Activated gamma-delta T cell (primary cell): ENCODE measurements around the gene MAU2.

ENCODE experiments used
- DNase-seq: peaks from one replicate; lab custom pipeline; 2025; lab: John Stamatoyannopoulos, UW

Gene MAU2

DNA sequence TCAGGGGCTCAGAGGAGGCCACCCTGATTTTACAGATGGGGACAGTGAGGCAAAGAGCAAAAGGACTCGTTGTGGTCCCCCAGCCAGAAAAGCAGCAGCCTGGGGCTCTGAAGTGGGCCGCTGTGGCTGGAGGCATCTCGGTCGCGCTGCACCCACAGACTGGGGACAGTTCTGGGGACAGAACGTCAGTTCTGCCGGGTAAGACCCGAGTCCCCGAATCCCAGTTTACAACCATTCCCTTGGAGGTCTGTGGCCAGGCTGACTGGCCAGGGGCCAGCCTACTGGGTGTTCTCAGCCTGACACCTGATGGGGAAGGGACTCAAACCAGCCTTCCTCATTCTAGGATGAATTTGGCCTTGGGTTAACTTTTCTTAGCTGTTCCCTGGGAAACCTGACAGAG lies 14.4 kb upstream of the MAU2 start:
- no peak for DNase-seq

DNA sequence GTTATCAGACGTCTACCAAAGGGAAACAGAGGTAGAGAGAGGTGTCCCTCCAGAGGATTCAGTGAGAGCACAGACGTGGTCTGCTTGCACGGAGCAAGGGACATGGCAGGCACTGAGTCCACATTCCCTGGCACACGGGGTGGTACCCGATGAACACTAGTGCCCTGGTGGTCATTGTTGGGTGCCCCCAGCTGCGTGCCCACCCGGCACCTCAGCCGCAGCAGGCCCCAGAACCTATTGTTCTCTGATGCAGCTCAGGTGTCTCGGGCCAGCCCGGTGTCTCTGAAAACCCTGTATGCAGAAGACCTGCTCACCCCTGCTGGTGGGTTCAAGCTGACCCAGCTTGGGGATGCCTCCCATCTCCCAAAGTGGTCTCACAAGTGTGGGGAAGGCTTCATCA lies 12.3 kb upstream of the MAU2 start:
- DNase-seq, result no peak

DNA sequence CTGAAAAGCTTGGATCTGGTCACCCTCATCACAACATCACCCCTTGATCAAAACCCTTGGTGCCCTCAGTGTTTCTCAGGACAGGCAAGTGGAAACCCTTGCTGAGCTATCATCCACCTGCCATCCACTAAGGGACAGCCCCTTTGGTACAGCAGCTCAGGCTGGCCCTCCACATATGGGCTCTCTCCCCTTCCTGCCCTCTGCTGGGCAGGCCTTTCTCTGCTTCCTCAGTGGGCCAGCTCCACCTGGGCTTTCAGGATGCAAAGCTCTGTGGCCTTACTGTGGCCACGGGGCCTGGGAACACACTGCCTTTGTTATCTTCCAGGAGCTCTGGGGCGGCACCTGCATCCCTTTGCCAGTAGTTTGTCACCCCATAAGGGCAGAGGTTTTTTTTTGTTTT lies 5.2 kb upstream of the MAU2 start:
- DNase-seq, result no peak

DNA sequence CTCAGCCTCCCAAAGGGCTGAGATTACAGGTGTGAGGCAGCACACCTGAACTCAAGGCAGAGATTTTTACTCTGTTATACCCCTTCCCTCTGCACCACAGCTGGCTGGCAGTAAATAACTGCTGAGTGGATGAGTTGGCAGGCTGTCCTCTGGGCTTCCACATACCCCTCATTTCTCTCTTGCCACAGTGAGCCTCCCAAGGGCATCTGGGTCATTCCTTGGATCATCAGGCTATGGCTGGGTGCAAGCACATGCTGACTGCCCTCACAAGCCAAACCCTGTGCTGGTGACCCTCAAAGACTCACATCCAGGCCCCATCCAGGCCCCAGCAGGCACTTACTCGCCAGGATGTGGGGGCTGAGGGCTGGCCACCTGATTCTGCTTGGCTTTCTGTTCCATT lies 4.5 kb upstream of the MAU2 start:
- no peak for DNase-seq

DNA sequence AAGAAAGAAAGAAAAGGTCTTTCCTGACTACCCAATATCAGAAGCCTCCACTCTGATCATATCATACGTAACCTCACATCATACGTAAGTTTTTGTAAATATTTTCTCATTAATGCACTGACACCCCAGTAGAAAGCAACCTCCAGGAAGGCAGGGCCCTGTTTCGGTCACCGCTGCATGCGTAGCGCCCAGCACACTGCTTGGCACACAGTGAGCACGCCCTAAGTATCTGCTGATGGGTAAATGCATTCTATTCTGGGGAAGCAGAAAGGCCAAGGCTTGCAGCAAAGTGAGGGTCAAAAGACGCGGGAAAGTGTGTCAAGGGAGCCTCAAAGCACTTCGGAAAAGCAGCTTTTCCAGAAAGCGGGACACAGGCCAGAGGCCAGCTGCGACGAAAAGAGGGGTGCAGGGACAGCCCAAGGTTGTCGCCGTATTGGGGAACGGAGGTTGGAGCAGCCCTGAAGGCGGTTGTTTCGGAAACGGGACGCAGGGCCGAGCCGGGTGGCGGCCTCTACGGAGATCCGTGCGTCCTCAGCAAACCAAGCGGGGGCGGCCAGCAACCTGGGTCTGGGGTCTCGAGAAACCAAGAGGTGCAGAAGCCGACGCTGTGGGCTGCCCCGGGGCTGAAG lies 783 bp upstream of the MAU2 start:
- no peak for DNase-seq

DNA sequence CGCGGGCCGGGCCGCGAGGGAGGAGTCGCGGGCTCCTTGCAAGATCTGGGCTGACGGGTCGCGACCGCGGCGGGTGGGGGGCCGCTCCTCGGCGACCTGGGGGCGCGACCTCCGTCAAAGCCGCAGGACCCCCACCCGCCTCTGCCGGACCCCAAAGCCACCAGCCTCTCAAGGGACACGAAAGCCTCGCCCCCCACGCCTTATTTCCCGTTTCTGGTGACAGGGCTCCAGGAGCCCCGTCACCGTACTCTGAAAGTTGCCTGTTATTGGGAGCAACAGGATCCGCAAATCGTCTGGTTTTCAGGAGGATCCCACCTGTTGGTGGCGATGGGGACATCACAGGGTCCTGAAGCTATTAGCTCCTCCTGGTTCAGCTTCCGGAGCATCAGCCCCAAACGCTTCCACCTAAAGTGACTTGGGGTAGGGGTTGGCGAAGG lies 530 bp downstream of the MAU2 start:
- no peak for DNase-seq

DNA sequence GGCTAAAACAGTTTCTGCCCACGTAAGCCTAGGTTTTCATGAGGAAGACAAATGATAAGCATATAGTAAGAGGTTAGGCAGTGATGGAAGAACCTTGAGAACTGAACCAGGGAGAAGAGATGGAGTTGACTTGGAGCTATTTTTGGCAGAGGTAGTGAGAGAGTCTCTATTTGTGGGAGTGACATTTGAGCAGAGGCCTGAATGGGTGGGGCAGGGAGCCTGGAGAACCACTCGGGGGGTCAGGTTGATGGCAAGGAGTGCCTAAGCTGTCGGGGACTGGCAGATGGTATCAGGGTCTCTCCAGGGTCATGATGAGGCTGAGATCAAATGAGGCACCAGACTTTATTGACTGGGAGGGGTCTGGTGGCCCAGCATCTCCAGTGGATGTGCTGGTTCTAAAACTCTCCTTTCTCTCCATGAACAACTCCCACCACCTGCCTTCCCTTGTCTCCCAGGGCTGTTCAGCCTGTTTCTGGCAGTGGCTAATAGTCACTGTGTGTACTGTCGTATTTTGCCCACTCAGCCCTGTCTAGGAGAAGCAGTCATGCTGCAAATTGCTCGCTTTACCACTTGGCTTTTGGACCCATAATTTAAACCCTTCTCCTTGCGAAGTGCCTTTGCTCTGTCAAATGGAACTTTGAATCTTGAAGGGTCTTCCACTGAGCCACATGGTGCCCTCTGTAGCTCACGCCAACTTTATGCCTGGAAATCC lies 3.6 kb downstream of the MAU2 start:
- no peak for DNase-seq

DNA sequence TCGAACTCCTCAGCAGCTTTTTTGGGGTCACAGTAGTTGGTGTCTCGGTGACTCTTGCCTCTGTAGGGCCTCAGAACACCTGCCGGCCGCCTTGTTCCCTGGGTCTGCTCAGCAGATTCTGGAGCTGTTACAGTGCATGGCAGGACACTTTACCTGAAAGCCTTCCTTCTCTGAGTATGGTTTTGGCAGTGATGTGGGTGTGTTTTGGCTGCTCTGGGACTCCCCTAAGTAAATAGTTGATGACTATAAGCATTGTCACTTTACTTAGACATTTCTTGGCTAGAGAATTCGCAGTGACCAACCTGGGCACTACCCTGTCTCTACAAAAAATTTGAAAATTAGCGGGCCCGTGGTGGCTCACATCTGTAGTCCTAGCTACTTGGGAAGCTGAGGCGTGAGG lies 7.0 kb downstream of the MAU2 start:
- no peak for DNase-seq

DNA sequence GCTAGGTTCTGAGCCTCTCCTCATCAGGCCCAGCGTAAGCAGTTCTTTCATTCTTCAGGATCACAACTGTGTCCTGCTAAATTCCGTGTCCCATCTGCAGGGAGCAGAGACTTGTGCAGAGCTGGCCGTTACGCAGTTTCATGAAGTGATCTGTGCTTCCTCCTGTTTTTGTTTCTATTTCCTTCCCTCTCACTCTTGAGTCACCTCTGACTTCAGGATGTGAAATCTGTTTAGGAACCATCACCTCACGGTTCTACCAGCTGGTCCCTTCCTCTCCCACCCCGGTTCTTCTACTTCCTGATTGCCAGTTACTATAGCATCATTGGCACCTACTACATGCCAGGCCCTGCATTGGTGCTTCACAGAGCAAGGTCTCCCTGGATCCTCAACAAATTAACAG lies 8.5 kb downstream of the MAU2 start:
- no peak for DNase-seq

DNA sequence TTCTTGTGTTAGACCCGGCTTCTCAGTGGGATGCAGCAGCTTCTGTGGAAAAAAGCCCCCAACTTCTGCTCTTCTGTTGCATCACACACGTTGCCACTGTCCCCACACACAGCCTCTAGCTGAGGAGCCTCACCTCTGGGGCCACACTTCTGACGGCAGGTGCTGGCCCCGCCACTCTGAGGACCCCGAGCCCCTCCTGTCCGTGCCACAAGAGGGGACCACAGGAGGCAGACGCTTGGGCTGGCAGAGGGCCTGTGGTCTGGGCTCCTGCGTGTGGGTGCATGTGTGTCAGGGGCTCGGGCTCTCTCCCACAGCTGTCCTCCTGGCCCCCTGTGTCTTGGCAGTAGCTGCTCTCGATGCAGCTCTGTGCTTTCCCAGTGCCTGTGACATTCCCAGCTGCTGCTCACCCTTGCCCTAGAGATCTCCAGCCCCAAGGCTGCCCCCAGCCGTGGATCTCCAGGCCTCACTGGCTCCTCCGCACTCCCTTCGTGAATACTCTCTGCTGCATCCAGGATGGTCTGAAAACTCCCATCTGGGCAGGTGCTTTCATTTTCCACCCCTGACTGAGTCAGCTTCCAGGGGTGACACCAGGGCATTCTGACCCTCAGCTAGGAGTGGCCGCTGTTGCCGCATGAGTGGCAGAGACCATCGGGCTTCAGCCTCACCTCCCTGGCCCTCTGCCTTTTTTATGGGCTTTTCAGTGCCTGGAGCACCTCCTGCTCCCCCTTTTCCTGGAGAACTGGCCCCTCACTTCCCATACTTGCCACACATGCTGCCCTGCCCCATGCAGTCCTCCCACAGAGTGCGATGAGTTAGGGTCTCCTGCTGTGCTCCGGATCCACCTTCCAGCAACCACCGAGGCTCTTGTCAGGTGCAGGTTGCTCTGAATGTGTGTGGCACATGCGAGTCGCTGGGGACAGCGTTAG lies 13.7 kb downstream of the MAU2 start:
- no peak for DNase-seq

DNA sequence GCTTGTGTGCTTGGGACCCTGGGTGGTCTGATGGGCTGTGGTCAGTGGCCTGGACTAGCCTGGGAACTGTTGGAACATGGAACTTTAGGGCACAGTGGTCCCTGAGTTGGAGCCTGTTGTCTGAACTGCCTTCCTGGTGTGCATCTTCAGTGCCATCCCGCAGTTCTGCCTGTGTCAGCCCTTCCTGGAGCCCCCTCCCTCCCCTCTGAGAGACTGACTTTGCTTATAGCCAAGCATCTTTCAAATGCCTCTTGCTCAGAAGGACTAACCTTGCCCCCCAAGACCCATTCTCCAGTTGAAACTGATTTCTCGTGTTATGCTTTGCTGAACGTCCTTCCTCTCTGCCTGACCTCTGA lies 14.3 kb downstream of the MAU2 start:
- DNase-seq, result no peak

DNA sequence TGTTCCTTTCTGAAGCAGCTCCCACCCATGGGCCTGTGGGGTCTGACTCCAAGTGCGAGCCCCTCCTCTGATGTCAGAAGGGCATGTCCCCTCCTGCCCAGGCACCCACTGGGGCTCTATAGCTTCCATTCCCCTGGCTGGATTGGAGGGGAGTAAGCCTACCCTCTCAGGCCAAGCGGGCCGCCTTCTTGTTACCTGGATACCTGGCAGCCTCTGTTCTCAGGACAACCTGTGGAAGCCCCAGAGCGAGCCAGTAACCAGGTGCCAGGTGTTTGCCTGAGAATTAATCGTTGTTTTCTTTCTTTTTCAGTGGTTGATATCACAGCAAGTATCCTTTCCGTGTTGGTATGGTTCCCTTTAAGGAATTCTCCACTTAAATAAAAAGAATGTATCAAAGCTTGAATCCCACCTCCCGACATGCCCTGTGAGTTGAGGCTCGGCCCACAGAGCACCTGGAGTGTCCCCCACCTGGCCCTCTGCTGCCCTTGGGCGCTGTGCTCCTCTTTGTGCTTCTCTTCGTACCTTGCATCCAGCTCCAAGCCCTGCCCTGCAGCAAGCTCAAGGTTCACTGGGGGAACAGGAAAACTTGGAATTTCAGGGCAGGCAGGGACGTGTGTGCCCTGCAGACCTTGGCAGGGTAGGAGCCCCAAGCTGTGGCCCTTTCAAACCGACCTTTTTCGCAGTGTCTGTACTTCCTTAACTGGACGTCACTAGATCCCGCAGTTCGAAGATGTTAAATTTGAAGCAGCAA lies 15.0 kb downstream of the MAU2 start:
- no peak for DNase-seq

DNA sequence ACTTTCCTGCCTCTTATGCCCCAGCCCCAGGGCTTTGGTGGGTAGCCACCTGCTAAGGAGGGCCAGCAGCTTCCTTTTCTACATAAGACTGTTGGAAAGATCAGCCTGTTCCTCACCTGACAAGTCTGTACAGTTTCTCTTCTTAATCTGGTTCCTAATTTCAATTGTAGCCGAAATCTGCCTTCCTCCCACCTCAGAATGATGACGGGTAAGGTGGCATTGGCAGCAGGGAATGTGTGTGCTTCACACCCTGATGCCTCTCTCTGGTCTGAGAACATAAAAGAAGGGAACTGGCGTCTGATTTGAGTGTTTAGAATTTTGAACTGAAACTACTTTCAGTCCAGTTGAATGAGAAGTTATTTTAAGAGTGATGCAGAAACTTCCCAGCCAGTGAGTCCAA lies 16.0 kb downstream of the MAU2 start:
- DNase-seq, result no peak

DNA sequence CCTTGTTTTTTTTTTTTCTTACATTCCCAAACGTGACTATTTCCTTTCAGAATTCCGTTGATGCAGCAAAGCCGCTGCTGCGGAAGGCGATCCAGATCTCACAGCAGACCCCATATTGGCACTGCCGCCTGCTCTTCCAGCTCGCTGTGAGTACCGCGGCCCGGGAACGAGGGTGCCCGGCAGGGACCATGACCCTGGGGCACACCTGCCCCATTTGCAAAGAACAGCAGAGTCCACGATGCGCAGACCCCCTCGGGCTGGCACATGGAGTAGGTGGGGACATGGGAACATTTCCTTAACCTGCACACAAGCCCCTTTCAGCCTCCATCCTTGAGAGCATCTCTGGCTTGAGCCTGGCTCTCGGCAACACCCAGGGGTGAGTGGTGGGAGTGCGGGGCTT lies 16.5 kb downstream of the MAU2 start:
- DNase-seq, result no peak

DNA sequence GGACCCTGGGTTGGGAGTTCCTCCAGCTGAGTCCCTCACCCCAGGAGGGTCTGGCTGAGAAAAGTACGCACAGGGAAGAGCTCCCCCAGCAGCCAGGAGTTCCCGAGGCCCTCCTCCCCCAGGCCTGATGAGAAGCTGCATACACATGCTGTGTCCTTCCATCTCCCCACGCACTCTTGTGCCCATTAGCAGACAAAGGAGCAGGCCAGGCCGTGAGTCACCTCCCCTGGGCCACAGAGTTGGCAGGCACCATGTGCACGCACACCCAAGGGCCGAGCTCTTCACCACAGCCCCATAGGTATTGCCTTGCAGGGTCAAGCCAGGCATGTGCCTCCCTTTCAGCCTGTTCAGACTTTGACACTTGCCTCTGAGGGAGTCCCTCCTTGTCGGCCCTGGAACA lies 17.5 kb downstream of the MAU2 start:
- DNase-seq, result no peak

DNA sequence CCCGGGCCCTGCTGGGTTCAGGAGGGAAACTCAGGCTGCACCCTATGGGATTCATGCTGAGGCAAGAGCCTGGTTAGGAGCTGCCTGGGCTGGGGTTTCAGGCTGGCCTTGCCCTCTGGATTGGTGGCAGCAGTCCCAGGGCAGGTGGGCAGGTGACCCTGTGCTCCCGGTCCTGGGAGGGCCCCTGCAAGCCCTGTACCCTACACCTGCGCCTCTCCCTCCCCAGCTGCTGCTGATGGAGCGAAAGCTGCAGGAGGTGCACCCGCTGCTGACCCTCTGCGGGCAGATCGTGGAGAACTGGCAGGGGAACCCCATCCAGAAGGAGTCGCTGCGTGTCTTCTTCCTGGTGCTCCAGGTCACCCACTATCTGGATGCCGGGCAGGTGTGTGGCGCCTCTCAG lies 20.4 kb downstream of the MAU2 start:
- no peak for DNase-seq

DNA sequence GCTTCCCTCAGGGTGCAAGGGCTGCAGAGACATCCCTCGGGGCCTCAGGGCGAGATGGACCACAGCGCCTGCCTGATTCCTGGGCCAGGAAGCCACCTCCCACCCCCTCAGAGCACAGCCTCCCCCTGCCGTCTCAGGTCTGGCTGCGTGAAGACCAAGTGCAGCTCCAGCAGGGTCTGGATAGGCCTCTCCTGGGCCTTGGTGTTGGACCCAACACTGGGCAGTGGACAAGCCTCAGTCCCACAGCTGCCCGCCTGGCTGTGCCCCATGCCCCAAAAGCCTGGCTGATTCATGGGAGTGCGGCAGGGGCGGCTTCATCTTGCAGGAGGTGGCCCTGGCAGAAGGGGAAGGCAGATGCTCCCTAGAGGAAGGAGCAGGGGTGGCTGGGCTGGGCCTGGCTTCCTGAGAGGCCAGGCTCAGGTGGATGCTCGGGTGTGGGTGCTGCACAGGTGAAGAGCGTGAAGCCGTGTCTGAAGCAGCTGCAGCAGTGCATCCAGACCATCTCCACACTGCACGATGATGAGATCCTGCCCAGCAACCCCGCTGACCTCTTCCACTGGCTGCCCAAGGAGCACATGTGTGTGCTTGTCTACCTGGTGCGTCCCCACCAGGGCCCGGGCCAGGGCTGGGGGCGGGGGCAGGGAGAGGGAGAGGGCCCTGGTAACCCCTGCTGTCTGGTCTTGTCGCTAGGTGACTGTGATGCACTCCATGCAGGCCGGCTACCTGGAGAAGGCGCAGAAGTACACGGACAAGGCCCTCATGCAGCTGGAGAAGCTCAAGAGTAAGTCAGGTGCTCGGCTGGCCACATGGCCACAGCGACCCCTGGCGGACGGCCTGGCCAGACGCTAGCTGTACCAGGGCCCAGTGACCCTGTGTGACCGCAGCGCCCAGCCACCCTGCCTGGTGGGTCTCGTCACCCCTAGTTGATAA lies 21.7 kb downstream of the MAU2 start:
- DNase-seq, result no peak

DNA sequence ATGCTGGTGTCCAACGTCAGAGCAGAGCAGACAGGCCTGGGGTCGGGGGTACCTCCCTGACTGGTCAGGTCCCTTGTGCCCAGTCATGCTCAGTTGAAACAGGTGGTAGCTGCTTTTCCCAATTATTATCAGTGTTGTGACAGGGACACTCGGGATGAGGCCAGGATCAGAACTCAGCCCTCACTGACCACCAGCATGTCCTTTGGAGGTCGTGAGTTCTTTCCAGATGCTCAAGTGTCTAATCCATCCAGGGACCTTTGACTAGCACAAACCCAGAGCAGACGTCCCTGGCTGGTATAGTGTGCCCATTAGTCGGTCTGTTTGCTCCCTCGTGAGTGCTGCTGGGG lies 22.4 kb downstream of the MAU2 start:
- no peak for DNase-seq

DNA sequence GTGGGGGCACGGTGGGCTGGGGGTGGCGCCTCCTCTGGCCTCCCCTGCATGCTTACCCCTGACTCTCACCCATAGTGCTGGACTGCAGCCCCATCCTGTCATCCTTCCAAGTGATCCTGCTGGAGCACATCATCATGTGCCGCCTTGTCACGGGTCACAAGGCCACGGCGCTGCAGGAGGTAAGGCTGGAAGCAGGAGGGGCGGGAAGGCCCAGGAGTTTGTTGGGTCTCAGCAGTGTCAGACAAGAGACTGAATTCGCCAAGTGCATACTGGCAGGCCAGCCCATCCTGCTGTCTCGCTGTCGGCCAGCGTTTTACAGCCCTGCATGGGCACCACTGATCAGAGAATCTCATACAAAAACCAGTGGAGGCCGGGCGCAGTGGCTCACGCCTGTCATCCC lies 23.1 kb downstream of the MAU2 start:
- DNase-seq, result no peak

DNA sequence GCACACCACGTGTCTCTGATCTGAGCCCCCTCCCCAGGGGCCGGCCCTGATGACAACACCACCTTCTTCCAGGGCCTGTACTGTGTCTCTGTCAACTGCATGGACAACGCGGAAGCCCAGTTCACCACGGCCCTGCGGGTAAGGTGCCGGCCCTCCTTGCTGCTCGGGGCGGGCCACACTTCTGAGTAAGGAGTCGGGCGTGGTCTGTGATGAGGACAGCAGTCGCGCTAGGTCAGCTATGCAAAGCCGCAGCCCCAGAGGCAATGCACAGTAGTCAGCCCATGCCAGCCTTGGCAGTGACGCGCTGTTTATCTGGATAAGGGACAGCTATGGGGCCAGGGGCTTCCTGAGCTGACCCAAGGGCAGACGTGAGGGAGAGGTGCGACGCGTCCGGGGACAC lies 24.6 kb downstream of the MAU2 start:
- no peak for DNase-seq

DNA sequence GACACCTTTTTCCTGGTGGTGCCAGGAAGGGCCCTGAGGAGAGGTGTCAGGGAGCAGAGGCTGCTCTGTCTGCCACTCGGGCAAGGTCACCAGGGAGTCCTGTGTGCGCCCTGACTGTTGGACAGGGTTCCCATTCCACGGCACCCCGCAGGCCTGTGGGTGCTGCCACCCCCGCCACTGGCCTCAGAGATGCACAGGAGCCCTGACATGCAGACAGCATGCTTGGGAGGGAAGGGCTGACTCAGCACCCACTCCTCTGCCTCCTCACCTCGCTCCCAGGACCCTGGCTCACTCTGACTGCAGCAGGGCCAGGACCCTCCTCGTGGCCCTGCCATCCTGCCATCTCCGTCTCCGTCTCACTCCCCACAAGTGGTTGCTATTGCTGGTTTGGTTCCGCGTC lies 25.3 kb downstream of the MAU2 start:
- DNase-seq, result no peak
